ENCODE data around the gene NAP1L4.

NAP1L4 gene

GRCh38 chr11:2994336-2994730, 2.2 kb upstream of the NAP1L4 start:
- H3K4me3 ChIP-seq (ENCODE audit: low read depth, low read length): no peak overlapping the region

- peak overlapping the region; percentile 93 for H3K4me3 ChIP-seq (ENCODE audit: low read depth, low read length)
These were observed 832 bp upstream of the NAP1L4 start for GRCh38 chr11:2992997-2993325.

- peak overlapping the region; percentile 93 for H3K4me3 ChIP-seq (ENCODE audit: low read depth, low read length)
These were observed 486 bp downstream of the NAP1L4 start for GRCh38 chr11:2991452-2992233.

- H3K4me3 ChIP-seq (ENCODE audit: low read depth, low read length): peak overlapping the region; percentile 93
These were observed 1.3 kb downstream of the NAP1L4 start for GRCh38 chr11:2990617-2991451.

- no peak overlapping the region for H3K4me3 ChIP-seq (ENCODE audit: low read depth, low read length)
These were observed 2.6 kb downstream of the NAP1L4 start for GRCh38 chr11:2989551-2989950.

- H3K4me3 ChIP-seq (ENCODE audit: low read depth, low read length): no peak overlapping the region
These were observed 3.1 kb downstream of the NAP1L4 start for GRCh38 chr11:2989006-2989405.

GRCh38 chr11:2987881-2988861, 4.0 kb downstream of the NAP1L4 start:
- H3K4me3 ChIP-seq (ENCODE audit: low read depth, low read length): no peak overlapping the region

- H3K4me3 ChIP-seq (ENCODE audit: low read depth, low read length): no peak overlapping the region
These were observed 8.2 kb downstream of the NAP1L4 start for GRCh38 chr11:2983908-2984307.

- no peak overlapping the region for H3K4me3 ChIP-seq (ENCODE audit: low read depth, low read length)
These were observed 9.9 kb downstream of the NAP1L4 start for GRCh38 chr11:2982214-2982613.

- no peak overlapping the region for H3K4me3 ChIP-seq (ENCODE audit: low read depth, low read length)
These were observed 11.0 kb downstream of the NAP1L4 start for GRCh38 chr11:2981130-2981529.

GRCh38 chr11:2980168-2980840, 11.8 kb downstream of the NAP1L4 start:
- no peak overlapping the region for H3K4me3 ChIP-seq (ENCODE audit: low read depth, low read length)

- no peak overlapping the region for H3K4me3 ChIP-seq (ENCODE audit: low read depth, low read length)
These were observed 15.0 kb downstream of the NAP1L4 start for GRCh38 chr11:2977113-2977512.

- no peak overlapping the region for H3K4me3 ChIP-seq (ENCODE audit: low read depth, low read length)
These were observed 15.7 kb downstream of the NAP1L4 start for GRCh38 chr11:2976294-2977063.

GRCh38 chr11:2975594-2975993, 16.5 kb downstream of the NAP1L4 start:
- H3K4me3 ChIP-seq (ENCODE audit: low read depth, low read length): no peak overlapping the region

GRCh38 chr11:2974272-2974671, 17.9 kb downstream of the NAP1L4 start:
- no peak overlapping the region for H3K4me3 ChIP-seq (ENCODE audit: low read depth, low read length)

GRCh38 chr11:2968341-2968900, 23.7 kb downstream of the NAP1L4 start:
- H3K4me3 ChIP-seq (ENCODE audit: low read depth, low read length): no peak overlapping the region

GRCh38 chr11:2964782-2965181, 27.3 kb downstream of the NAP1L4 start:
- no peak overlapping the region for H3K4me3 ChIP-seq (ENCODE audit: low read depth, low read length)

GRCh38 chr11:2963761-2964160, 28.4 kb downstream of the NAP1L4 start:
- no peak overlapping the region for H3K4me3 ChIP-seq (ENCODE audit: low read depth, low read length)

GRCh38 chr11:2963112-2963754, 28.9 kb downstream of the NAP1L4 start:
- no peak overlapping the region for H3K4me3 ChIP-seq (ENCODE audit: low read depth, low read length)

All from iPS-11a (cell line).